HepG2 (cell line): ENCODE measurements around the gene ZNF226. TPM values are rescaled to one million over a fixed set of nuclear protein-coding genes. Genes with fewer than 3 reads are reported as not detected.
A peak's percentile ranks its signal among the peaks of the same experiment; 100 is the strongest.

Experiments
- DZIP1 ChIP-seq: sonication (generic); formaldehyde crosslinking; IDR thresholded peaks from 2 replicates; pipeline ENCODE4 v1.5.0; 2020; ENCODE audit warnings: mild to moderate bottlenecking, missing genetic modification reagents
- FOXJ3 ChIP-seq: sonication (generic); formaldehyde crosslinking; IDR thresholded peaks from 2 replicates; pipeline ENCODE4 v1.4.0; 2020; ENCODE audit warnings: missing genetic modification reagents, mild to moderate bottlenecking, borderline replicate concordance
- GATAD1 ChIP-seq: IDR thresholded peaks from 2 replicates; pipeline ENCODE4 v1.6.1; 2016; ENCODE audit warnings: missing genetic modification reagents, missing compliant biosample characterization
- HOXD1 ChIP-seq: sonication (generic); formaldehyde crosslinking; IDR thresholded peaks from 2 replicates; pipeline ENCODE4 v1.5.0; 2020; ENCODE audit warnings: missing genetic modification reagents
- IRF1 ChIP-seq: sonication (generic); formaldehyde crosslinking; IDR thresholded peaks from 2 replicates; pipeline ENCODE4 v1.4.0; 2020; ENCODE audit warnings: low read depth, mild to moderate bottlenecking, missing genetic modification reagents
- KDM5B ChIP-seq: sonication (generic); formaldehyde crosslinking; IDR thresholded peaks from 2 replicates; pipeline ENCODE4 v1.4.0; 2020; ENCODE audit warnings: missing genetic modification reagents, mild to moderate bottlenecking, borderline replicate concordance
- MTA1 ChIP-seq: sonication (generic); formaldehyde crosslinking; IDR thresholded peaks from 2 replicates; pipeline ENCODE4 v1.4.0; 2020; ENCODE audit warnings: missing genetic modification reagents, mild to moderate bottlenecking, borderline replicate concordance
- RBM39 ChIP-seq: fragments of 200-400 bp; formaldehyde crosslinking; IDR thresholded peaks from one replicate; pipeline ENCODE4 v1.6.1; 2018; ENCODE audit warnings: antibody characterized with exemption, mild to moderate bottlenecking, low read depth, low read length; ENCODE audit not compliant: poor library complexity, severe bottlenecking
- SCMH1 ChIP-seq: sonication (generic); formaldehyde crosslinking; IDR thresholded peaks from 2 replicates; pipeline ENCODE4 v1.9.0; 2021; ENCODE audit warnings: missing genetic modification reagents, mild to moderate bottlenecking, borderline replicate concordance
- TBX2 ChIP-seq: sonication (generic); formaldehyde crosslinking; IDR thresholded peaks from 2 replicates; pipeline ENCODE4 v1.5.0; 2020; ENCODE audit warnings: missing genetic modification reagents, mild to moderate bottlenecking, borderline replicate concordance
- ZNF143 ChIP-seq: sonication (generic); formaldehyde crosslinking; IDR thresholded peaks from 2 replicates; pipeline ENCODE4 v1.4.0; 2020; ENCODE audit warnings: missing genetic modification reagents
- ZNF607 ChIP-seq: sonication (generic); formaldehyde crosslinking; IDR thresholded peaks from 2 replicates; pipeline ENCODE4 v1.5.1; 2020; ENCODE audit warnings: missing genetic modification reagents, mild to moderate bottlenecking, borderline replicate concordance
- ZNF790 ChIP-seq: sonication (generic); formaldehyde crosslinking; IDR thresholded peaks from 2 replicates; pipeline ENCODE4 v1.8.0; 2022; ENCODE audit warnings: missing genetic modification reagents, mild to moderate bottlenecking, borderline replicate concordance
- ZNF883 ChIP-seq: sonication (generic); formaldehyde crosslinking; IDR thresholded peaks from 2 replicates; pipeline ENCODE4 v1.5.1; 2020; ENCODE audit warnings: mild to moderate bottlenecking, missing genetic modification reagents; ENCODE audit errors: not compliant biosample characterization
- polyA plus RNA-seq, 8 experiments: library from polyadenylated mRNA; depleted of rRNA in 3 of 8; stranded (reverse) in 7 of 8; unstranded in 1 of 8; fragments of >200 nt; fragmentation: Illumina TruSeq in 4 of 8; extraction: Trizol in 4 of 8; gene quantifications; 2 replicates each; pipeline versions ENCODE4 v1.2.1 to v1.2.3, GENCODE V29; 2011 to 2016; ENCODE audit warnings: low read depth in 4 of 8, missing spikeins in 1 of 8, mixed read lengths in 1 of 8; ENCODE audit not compliant: insufficient read depth in 1 of 8
- total RNA-seq, 5 experiments: library from RNA; depleted of rRNA; stranded (reverse); fragments of >200 nt; fragmentation: Illumina TruSeq; extraction: Trizol; gene quantifications; 2 replicates each; pipeline ENCODE4 v1.2.3, GENCODE V29; 2016; ENCODE audit warnings: low read depth in 1 of 5
- TF ChIP-seq, protein P1 (sequence below): sonication (generic); formaldehyde crosslinking; IDR thresholded peaks from 2 replicates; pipeline ENCODE4 v1.4.0; 2020; ENCODE audit warnings: mild to moderate bottlenecking, low read depth, missing genetic modification reagents
- TF ChIP-seq, protein P2 (sequence below): sonication (generic); formaldehyde crosslinking; IDR thresholded peaks from 2 replicates; pipeline ENCODE4 v1.5.1; 2020; ENCODE audit warnings: missing genetic modification reagents, mild to moderate bottlenecking, borderline replicate concordance
- TF ChIP-seq, protein P3 (sequence below): sonication (generic); formaldehyde crosslinking; conservative IDR thresholded peaks from 2 replicates; pipeline ENCODE4 v1.4.0; 2020; ENCODE audit warnings: missing genetic modification reagents

Gene ZNF226
- total and polyA plus RNA-seq, 2 of the 13 experiments (the other 11 are each of a cell fraction or from before 2014, with no cell fraction given): 8.3 to 16.0 TPM

- no peak for TF ChIP-seq DZIP1 (CRISPR knock-in tag)
- TF ChIP-seq ZNF883 (CRISPR knock-in tag): peak; percentile 20
- peak; percentile 76 for TF ChIP-seq RBM39
- no peak for TF ChIP-seq ZNF607 (CRISPR knock-in tag)
- no peak for TF ChIP-seq HOXD1 (CRISPR knock-in tag)
- TF ChIP-seq SCMH1 (CRISPR knock-in tag): no peak
- TF ChIP-seq ZNF143 (CRISPR knock-in tag): peak; percentile 94
- TF ChIP-seq MTA1 (CRISPR knock-in tag): no peak; the same call in 1 of the 2 replicates
- TF ChIP-seq, protein P1, sequence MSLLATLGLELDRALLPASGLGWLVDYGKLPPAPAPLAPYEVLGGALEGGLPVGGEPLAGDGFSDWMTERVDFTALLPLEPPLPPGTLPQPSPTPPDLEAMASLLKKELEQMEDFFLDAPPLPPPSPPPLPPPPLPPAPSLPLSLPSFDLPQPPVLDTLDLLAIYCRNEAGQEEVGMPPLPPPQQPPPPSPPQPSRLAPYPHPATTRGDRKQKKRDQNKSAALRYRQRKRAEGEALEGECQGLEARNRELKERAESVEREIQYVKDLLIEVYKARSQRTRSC: no peak
- TF ChIP-seq IRF1: no peak
- 0 out of 2 replicates have a peak, but pooled peaks have one; percentile 71 for TF ChIP-seq ZNF790 (CRISPR knock-in tag)
- TF ChIP-seq KDM5B (CRISPR knock-in tag): peak; percentile 70; the same call in 1 of the 2 replicates
- TF ChIP-seq, protein P2, sequence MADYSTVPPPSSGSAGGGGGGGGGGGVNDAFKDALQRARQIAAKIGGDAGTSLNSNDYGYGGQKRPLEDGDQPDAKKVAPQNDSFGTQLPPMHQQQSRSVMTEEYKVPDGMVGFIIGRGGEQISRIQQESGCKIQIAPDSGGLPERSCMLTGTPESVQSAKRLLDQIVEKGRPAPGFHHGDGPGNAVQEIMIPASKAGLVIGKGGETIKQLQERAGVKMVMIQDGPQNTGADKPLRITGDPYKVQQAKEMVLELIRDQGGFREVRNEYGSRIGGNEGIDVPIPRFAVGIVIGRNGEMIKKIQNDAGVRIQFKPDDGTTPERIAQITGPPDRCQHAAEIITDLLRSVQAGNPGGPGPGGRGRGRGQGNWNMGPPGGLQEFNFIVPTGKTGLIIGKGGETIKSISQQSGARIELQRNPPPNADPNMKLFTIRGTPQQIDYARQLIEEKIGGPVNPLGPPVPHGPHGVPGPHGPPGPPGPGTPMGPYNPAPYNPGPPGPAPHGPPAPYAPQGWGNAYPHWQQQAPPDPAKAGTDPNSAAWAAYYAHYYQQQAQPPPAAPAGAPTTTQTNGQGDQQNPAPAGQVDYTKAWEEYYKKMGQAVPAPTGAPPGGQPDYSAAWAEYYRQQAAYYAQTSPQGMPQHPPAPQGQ (CRISPR knock-in tag): no peak
- TF ChIP-seq, protein P3, sequence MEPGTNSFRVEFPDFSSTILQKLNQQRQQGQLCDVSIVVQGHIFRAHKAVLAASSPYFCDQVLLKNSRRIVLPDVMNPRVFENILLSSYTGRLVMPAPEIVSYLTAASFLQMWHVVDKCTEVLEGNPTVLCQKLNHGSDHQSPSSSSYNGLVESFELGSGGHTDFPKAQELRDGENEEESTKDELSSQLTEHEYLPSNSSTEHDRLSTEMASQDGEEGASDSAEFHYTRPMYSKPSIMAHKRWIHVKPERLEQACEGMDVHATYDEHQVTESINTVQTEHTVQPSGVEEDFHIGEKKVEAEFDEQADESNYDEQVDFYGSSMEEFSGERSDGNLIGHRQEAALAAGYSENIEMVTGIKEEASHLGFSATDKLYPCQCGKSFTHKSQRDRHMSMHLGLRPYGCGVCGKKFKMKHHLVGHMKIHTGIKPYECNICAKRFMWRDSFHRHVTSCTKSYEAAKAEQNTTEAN (CRISPR knock-in tag): 0 out of 2 replicates have a peak, but pooled peaks have one; percentile 44
- peak; percentile 75 for TF ChIP-seq GATAD1 (CRISPR knock-in tag)
- no peak for TF ChIP-seq FOXJ3 (CRISPR knock-in tag)
- 0 out of 2 replicates have a peak, but pooled peaks have one; percentile 33 for TF ChIP-seq TBX2 (CRISPR knock-in tag)
Observed at GRCh38 chr19:44141191-44142058, 23.5 kb upstream of the ZNF226 start, which contains the start of gene ZNF234 (continued).
